HG03520 (cell line): Measurements from ENCODE around the gene PSG6.
"Not testable (repeated sequence)": the region's sequence is repeated elsewhere in the genome, so short reads cannot be mapped to it uniquely, and the experiment has no call there.

Source experiments
- ATAC-seq: cut with Tn5 transposase; IDR thresholded peaks from one replicate; pipeline ENCODE4 v1.9.1; 2021; ENCODE audit warnings: mild to moderate bottlenecking, moderate library complexity; ENCODE audit not compliant: unreplicated experiment

Gene PSG6

DNA sequence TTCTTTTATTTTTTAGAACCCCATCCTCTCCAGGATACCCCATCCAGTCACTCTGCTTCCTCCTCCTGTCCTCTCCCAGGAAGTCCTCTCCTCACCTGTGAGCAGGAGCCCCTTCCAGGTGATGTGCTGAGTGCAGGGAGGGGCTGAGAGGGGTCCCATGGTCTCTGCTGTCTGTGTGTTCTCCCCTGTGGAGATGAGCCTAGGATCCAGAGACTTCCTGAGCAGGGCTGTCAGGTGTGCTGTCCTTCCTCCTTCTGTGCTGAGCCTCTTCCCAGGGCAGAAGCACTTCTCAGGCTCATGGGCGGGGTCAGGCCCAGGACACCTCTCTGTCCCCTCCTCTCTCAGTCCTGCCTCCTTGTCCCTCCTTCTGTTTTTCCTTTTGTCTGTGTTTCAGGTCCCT is at the start of gene PSG6:
PSG6 (minus strand) TSS at position 261 of the 400 bp plus-strand sequence; CDS start at position 159, 102 bp downstream.
- ATAC-seq = not testable (repeated sequence)

DNA sequence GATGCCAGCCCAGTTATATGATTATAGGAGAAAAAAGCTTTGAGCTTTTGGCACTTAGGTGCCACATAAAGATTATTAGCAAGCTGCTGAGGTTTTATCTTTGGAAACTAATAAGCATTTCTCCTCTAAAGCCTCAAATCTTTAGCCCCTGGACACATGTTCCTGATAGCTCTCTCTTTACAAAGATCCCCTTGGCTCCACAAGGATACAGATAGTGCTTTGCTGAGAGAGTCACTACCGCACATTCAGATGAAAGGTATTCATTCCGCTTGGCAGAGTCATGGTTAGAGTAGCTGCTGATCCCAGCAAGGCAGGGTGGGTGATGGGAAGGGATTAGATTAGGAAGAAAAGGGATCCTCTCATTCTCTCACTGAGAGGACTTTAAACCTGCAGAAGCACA is 47.5 kb upstream of the PSG6 start:
- no peak for ATAC-seq

DNA sequence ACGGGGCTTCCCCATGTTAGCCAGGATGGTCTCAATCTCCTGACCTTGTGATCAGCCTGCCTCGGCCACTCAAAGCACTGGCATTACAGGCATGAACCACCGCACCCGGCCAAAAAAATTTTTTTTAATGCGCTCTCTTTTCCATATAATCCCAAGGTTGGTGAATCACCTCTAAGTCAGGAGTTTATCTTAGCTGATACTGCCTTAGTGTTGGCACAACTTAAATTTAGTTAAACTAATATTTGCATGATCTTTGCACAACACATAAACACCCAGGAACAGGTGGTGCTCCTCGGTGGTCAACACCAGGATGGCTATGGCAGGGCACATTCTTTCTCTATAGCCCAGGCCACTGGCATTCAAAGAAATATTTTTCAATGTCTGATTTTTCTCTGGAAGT is 43.4 kb upstream of the PSG6 start:
- ATAC-seq = no peak

DNA sequence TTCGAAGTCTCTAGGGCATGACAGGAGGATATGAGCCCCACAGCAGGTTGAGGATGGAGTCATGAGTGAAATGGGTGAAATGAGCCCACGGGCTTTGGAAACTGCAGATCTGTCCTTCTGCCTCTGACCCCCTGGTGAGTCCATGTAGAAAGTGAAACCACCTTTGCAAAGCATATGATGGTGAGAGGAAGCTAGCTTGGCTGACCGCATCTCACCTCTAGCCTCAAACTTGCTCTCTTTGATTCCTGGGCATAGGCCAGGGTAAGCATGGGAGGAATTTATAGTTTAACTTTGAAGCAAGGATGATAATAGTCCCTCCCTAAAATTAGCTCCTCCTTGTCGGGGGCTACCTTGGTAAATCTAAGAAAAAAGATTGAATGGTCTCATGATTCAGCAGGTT is 34.4 kb upstream of the PSG6 start:
- not testable (repeated sequence) for ATAC-seq

DNA sequence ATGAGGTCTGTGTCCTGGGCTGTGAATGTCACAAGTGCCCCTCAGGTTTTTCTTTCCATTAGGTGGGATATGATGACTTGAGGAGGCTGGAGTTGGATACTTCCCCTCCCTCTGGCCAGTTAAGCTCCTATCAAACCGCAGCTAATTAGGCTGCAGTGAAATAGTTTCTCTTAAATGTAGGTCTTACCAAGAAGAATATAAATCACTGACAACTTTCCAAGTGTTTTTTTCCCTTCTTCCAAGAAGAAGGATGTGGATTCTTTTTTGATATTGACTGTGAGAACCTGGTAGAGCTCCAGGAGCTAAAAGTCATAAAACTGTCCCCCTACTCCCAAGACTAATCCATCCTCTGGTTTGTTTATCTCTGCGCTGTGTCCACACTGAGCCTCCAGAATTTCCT is 33.8 kb upstream of the PSG6 start:
- ATAC-seq = not testable (repeated sequence)

DNA sequence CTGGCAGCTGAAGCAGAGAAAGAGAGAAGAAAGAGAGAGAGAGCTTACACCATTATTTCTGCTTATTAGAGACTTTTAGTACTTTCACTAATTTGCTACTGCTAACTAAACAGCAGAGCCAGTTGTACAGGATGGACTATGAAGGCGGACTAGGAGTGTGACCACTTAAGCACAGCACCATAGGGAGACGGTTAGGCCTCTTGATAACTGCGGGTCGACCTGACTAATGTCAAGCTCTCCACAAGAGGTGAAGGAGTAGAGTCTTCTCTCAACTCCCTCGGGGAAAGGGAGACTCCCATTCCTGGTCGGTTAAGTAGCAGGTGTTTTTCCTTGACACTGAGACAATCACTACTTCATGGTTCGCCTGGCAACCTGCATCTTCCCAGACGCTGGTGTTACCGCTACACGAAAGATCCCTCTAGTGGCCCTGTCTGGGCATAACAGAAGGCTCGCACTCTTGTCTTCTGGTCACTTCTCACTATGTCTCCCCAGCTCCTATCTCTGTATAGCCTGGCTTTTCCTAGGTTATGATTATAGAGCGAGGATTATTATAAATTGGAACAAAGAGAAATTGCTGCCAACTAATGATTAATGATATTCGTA is 24.6 kb upstream of the PSG6 start:
- ATAC-seq = no peak

DNA sequence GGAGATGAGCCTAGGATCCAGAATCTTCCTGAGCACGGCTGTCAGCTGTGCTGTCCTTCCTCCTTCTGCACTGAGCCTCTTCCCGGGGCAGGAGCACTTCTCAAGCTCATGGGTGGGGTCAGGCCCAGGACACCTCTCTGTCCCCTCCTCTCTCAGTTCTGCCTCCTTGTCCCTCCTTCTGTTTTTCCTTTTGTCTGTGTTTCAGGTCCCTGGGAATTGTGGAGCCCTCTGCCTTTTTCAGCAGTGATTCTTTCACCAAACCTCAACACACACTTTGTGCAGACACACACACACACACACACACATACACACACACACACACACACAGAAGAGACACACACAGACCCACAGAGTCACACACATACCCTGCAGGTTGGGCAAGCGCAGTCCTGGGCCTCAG is 19.4 kb upstream of the PSG6 start, which contains the start of gene PSG7:
PSG7 (minus strand) TSS at position 101 of the 400 bp plus-strand sequence. CDS start 131 bp downstream, outside the sequence.
- ATAC-seq = not testable (repeated sequence)

DNA sequence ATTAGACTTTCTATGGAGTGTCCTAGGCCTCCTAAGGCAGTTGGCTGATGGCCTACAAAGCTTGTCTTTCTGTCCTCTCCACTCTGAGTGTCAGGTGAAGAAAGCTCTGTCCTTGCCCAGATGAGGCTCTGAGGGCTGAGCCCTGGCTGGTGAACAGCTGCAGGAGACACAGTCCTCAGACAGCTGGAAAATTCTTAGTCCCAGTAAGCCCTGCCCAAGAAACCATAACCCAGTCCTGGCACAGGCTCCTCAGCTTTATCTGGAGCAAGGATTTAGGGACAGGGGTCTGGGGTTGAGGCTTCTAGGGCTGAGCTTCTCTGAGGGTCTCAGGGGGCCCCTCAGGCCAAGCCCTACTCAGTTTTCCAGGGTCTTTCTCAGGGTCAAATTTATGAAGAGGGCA is 17.0 kb upstream of the PSG6 start:
- not testable (repeated sequence) for ATAC-seq

DNA sequence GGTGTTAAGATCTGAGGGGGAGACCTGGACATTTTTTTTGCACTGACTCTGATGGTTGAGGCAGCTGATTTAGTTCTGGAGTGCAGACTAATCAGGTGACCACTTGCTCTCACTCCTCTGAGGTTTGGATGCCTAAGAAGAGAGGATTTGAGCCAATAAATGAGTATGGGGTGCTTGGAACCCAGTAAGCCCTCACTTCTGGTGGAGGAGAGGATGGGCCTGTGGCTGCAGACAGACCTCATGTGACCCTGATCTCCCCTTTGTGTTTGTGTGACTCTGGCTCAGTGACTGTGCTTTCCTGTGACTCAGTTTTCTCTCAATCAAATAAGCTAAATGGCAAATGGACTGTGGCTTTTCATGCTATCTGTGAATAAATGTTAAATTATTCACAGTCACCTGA is 16.5 kb upstream of the PSG6 start:
- ATAC-seq = not testable (repeated sequence)

DNA sequence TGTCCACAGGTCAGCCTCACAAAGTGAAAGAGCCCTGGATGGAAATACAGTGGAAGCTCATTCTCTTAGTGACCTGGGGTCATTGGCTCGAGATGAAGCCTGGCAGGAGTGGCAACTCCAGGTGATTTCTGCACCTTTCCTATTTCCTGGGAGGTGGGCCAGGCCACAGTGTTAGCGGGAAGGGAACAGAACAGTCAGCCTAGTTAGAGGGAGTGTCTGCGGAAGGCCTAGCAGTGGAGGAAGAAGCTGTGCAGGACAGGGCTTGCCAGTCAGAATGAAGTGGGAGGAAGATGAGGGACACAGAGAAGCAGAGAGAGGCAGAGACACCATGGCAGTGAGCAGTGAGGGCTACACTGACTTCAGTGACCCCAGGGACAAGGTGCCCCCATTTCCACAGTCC is 15.7 kb upstream of the PSG6 start:
- not testable (repeated sequence) for ATAC-seq

DNA sequence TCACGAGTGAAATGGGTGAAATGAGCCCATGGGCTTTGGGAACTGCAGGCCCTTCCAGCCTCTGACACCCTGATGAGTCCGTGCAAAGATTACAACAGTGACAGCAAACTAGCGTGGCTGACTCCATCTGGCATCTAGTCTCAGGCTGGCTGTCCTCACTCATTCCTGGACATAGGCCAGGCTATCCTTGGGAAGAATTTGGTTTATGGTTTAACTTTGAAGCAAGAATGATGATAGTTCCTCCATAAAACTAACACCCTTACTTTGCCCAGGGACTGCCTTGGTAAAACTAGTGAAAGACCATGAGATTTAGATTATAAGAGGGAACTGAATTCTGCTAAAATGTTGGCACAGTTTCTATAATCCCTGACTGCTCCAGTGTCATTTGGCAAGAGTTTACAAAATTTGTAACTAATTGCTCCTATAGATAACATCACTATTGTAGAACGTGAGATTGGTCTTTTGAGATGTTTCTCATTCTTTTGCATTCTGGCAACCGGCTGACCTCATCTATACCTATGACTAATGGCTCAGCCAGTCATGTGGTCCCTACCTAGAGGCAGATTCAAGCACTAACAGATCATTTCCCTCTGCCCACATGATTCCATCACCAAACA is 14.9 kb upstream of the PSG6 start:
- not testable (repeated sequence) for ATAC-seq

DNA sequence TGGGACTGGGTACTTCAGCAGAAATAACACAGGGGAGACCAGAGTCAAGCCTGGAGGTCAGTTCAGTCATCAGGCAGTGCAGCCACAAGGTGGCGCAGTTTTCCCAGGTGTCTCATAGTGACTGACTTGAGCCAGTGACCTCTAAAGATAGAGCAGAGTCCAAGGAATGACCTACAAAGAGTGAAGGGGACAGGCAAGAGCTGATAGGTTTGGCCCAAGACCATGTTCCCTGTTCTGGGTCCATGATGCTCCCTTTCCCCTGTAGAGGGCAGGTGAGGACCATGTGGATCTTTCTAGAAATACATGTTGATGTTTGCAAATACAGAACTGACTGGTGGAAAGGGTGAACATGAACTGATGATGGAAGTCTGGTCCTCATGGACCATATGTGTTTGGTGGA is 12.5 kb upstream of the PSG6 start:
- not testable (repeated sequence) for ATAC-seq

DNA sequence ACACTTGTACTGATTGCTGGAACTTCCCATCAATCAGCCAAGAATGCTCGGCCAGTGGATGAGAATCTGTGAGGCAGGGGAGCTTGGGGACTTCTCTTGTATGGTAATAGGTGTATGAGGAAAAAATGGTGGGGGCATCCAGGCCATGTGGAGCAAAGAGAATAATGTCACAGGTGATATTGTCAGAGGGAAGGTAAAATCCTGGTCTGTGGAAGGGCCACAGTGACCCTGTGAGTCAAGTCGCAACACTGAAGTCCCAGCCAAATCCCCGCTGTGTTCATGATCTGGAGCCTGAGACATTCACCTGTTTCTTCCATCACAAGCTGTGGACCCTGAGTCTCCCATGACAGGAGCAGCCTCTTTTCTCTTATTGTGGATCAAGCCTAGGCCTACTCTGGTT is 11.2 kb upstream of the PSG6 start:
- ATAC-seq = no peak

DNA sequence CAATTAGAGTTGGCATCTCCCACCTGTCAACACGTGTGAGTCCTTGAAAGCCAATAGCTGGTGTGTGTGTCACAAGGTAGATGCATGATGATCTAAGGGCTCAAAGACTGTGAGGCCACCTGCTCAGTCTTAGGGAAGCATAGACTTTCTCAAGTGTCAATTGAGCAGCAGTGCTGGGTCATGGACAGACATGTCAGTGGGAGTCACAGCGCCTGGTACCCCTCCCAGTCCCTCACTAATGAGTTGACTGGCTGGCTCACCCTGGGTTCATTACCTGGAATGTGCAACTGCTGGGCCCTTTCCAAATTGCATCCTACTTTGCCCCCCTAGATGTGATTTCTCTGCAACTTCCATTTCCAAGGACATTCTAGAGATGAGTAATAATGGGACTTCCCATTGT is 9.1 kb upstream of the PSG6 start:
- ATAC-seq = no peak

DNA sequence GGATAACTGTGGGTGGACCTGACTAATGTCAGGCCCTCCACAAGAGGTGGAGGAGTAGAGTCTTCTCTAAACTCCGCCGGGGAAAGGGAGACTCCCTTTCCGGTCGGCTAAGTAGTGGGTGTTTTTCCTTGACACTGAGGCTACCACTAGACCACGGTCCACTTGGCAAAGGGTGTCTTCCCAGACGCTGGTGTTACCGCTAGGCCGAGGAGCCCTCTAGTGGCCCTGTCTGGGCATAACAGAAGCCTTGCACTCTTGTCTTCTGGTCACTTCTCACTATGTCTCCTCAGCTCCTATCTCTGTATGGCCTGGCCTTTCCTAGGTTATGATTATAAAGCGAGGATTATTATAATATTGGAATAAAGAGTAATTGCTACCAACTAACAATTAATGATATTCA is 5.4 kb upstream of the PSG6 start:
- ATAC-seq = not testable (repeated sequence)

DNA sequence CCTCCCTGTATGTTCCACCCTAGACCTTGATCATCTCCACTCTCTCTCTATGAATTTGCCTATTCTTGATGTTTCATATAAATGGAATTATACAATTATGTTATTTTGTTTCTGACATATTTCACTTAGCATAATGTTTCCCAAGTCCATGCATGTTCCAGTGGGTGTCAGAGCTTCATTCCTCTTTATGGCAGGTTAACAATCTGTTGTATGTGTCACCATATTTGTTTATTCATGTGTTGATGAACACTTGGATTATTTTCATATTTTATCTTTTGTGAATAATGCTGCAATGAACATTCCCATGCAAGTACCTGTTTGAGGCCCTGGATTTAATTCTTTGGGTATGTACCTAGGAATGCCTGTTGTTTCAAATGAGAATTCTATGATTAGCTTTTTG is 3.3 kb upstream of the PSG6 start:
- not testable (repeated sequence) for ATAC-seq

DNA sequence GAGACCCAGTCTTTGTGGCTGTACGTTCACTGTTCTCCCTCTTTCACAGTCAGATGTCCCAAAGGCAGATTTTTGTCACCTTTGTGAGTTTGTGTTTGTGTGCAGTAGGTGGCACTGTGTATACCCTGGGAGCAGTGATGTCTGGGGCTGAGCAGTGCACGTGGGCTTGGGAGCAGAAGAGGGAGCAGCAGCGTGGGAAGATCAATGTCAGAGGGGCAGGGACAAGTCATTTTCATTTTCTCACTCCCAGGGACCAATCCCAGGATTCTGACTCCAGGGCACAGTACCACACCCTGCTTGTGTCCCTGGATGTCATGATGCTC is 2.0 kb upstream of the PSG6 start:
- no peak for ATAC-seq

DNA sequence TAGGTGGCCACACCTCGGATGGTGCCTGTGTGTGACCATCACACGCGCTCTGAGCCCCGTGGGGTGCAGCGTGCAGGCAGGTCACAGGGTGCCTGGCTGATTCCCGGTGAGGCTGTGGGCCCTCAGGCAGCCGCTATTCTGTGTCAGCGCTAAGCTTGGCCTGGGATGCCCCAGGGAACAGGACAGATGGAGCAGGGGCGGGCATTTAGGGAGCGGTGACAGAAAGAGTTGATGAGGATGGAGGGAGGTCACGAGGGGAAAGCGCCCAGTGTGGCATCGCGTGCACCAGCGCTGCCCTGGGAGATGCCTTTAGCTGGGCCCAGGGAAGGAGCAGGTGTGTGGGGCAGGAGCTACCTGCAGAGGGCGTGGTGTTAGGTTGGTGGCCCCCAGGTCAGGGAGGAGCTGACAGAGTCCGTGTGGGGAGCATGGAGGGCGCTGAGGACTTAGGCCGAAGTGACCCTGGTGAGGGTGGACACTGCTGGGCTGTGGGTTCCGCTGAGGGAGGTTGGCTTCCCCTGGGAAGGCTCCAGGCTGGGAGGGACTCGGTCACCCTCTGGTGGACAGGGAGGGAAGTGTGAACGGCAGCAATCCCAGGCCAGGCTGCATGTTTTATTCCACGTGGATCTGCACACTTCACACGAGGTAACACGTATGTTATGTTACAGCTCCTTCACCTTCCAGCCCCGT is 1.5 kb upstream of the PSG6 start:
- ATAC-seq = not testable (repeated sequence)

DNA sequence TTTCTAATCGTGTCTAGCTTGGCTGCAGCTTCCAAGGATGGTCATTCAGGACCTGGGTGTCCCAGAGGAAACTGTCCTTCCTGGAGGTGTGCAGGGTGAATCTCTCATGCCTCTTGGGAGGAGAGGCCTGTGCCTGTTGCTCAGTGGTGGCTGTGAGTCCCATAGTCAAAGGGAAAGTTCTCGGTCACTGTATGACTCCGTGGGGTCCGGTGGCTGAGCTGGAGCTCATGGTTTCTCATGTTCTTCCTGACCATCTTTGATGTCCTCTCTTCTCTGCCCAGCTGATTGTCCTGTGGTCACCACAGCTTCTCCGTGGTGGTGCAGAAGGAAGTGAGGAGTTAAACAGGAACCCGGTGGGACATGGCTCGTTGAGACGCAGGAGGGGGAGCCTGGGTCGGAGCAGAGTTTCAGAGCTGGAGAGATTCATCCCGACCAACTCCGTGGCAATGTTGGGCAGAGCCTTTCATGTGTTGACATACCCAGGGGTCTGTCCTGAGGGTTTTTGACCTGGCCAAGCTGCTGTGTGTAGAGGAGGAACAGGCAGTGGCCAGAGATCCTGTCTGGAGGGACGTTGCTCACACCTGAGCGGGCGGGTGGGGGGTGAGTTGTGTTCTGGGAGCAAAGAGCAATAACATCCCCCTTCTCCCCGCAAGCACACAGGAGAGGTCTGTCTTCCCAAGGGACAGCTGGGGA is 829 bp upstream of the PSG6 start:
- ATAC-seq = not testable (repeated sequence)

DNA sequence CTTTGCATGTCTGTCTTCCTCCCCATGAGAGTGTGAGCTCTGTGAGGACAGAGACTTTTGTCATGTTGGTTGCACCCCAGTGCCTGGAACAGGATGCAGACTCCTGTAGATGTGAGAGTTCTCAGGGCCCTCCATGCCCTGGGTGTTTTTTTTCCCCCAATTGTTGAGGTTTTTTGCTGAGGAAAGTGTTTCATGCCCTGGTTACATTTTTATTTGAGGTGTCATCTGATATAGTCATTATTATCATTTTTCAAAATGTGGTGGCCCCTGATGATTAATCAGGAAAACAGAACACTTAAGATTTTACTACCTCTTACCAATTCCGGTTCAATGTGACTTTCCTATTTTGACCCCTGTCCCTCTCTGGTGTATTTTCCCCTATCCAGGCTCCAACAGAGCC is 763 bp downstream of the PSG6 start:
- not testable (repeated sequence) for ATAC-seq

DNA sequence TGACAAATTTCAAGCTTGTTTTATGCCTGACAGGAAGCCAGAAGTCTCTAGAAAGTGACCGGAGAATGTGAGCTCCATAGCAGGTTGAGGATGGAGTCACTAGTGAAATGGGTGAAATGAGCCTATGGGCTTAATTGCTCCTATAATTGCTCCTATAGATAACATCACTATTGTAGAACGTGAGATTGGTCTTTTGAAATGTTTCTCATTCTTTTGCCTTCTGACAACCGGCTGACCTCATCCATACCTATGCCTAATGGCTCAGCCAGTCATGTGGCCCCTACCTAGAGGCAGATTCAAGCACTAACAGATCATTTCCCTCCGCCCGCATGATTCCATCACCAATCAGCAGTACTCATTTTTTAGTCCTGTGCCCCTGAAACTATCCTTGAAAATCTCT is 4.2 kb downstream of the PSG6 start:
- ATAC-seq = not testable (repeated sequence)

DNA sequence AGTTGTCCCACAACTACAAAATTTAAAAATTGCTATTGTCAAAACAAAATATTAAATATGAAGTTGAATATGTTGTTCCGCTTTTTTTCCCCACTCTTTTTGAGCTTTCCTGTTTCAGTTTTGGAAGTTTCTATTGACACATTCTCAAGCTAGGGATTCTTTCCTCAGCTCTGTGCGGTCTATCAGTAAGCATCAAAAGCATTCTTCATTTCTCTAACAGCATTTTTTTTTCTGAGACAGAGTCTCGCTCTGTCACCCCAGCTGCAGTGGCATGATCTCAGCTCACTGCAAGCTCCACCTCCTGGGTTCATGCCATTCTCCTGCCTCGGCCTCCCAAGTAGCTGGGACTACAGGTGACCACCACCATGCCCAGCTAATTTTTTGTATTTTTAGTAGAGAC is 4.8 kb downstream of the PSG6 start:
- ATAC-seq = not testable (repeated sequence)
